Stimulated activated CD8-positive, alpha-beta memory T cell treated with anti-CD3 and anti-CD28 coated beads, Interleukin-4, amount 100 ng/mL, for 4 hours (primary cell): Measurements from ENCODE around the gene WNT9B.

Experiments
- DNase-seq, 2 donors: peaks; one replicate each; pipeline ENCODE4 v3.0.0-alpha.2; 2020; ENCODE audit warnings: low read depth in 2 of 2, low spot score in 1 of 2

WNT9B gene

DNA sequence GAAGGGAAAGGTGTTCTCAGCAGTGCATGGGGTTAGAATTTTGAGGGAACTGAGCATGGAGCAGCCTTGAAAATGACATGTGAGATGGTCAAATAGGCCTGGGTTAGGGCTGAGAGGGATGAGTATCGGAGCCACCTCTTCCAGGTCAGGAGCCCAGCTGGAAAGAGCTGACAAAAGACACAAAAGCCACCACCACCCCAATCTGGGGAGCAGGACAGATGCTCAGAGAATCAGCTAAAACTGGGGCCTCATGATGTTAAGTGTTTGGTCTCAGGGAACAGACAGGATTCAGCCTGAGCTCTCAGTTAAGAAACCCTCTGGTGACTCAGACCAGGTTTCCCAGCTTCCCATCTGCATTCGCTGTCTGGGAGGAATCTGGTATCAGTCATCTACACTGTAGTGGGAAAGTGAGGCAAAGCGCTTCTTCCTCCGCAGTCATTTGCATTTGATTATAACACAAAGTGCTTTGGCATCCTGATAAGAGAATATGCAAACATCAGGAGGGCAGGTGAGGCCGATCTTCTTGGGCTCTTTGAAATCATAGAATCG lies 2.6 kb downstream of the WNT9B start:
- DNase-seq, result no peak

DNA sequence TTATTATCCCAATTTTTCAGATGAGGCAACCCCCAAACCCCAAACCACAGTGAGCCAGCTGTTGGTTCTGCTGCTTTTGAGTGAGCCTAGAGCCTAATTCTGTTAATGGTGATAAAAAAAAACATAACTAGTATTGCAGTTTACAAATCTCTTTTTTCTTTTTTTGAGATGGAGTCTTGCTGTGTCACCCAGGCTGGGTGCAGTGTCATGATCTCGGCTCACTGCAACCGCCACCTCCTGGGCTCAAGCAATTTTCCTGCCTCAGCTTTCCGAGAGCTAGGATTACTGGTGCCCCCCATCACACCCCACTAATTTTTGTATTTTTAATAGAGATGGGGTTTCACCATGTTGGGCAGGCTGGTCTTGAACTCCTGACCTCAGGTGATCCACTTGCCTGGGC lies 3.1 kb downstream of the WNT9B start:
- no peak for DNase-seq

DNA sequence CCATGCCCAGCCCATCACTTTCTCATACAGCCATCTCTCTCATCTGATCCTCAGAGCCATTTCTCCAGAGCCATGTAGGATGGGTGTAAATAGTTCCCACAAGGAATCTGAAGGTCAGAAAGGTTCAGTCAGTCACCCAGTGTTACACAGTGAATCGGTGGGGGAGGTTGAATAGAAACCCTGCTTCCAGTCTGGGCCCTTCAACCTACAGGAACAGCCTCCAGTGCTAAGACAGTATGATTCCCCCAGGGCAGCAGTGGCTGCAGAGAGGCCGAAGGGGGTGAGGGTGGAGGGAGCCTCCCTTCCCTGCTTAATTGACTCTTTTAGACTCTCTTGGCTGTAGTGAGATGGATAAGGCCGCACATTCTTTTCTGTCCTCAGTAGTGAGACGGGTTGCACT lies 3.6 kb downstream of the WNT9B start:
- DNase-seq, result no peak

- no peak for DNase-seq
These were observed 6.2 kb downstream of the WNT9B start for GRCh38 chr17:46857600-46857999.

DNA sequence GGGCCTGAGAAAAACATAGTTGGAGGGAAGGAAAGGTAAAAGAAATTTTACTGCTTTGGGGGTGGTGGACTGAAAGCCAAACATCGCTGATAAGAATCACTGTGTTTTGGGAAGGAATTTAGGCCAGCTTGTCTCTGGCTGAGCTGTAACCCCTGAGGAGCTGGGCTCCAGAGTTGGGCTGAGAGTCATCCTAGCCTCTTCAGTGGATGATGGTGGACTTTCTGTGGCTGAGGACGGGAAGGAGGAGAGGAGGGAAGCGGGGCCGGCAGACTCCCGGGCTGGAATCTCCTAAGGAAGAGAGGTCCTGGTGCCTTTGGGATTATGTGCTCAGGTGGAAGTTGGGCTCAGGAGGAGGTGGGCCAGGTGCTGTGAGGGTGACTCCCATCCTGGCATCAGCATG lies 8.6 kb downstream of the WNT9B start:
- DNase-seq, result no peak

DNA sequence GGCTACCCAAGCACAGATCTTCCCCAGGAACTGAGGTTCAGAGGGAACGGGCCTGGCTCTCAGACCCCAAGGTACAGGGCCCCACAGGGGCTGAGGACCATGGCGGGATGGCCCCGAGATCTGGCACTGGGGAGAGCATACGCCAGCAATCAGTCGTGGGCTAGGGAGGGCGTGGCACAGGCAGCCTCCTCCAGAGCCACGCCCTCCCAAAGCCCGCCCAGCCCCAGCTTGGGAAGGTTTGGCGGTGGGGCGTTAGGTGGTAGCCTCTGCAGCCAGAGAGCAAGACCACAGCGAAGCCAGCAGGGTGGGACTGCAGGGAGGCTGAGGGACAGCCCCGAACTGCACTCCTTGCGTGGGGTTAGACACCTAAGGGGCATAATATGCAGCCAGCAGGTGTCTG lies 11.6 kb downstream of the WNT9B start:
- DNase-seq, result no peak

- DNase-seq, result no peak
These were observed 12.2 kb downstream of the WNT9B start for GRCh38 chr17:46863383-46864121.

- no peak for DNase-seq
These were observed 13.7 kb downstream of the WNT9B start for GRCh38 chr17:46865100-46865499.

GRCh38 chr17:46866325-46866724 lies 14.9 kb downstream of the WNT9B start:
- DNase-seq, result no peak

DNA sequence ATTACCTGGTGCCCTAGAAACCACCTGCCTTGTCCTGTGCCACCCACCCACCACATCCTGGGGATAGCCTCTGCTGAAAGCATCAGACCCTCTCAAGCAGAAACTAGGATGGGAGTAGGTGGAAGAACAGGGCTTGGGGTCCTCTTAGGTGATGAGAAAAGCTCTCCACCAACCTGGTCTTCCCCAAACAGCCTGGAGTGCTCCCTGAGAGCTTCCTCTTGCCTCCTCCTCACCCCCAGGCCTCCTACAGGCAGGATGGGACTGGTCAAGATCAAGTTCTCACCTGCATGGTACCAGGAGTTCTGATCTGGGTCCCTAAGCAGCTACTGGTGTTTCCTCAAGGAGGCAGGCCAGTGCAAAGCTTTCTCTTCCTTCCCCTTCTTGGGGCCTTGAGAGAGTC lies 15.4 kb downstream of the WNT9B start:
- no peak for DNase-seq

- no peak for DNase-seq
These were observed 17.4 kb downstream of the WNT9B start for GRCh38 chr17:46868689-46869187.

DNA sequence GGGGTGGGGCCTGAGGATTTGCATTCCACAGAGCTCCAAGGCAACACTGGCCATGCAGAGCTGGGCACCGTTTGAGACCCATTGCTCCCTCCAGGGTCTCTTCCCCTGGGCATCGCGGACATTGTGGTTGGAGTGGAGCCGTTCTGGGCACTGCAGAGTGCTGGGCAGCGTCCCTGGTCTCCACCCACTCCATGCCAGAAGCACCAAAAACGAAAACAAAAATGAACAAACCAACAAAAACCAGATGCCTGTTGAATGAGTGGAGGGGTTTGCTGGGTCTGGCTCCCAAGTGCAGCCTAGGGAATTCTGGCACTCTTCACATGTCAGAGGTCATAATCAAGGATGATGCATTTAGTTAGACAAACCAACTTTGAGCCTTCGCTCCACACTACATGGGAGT lies 17.9 kb downstream of the WNT9B start:
- DNase-seq, result no peak

- DNase-seq, result no peak
These were observed 18.8 kb downstream of the WNT9B start for GRCh38 chr17:46869975-46870803.

DNA sequence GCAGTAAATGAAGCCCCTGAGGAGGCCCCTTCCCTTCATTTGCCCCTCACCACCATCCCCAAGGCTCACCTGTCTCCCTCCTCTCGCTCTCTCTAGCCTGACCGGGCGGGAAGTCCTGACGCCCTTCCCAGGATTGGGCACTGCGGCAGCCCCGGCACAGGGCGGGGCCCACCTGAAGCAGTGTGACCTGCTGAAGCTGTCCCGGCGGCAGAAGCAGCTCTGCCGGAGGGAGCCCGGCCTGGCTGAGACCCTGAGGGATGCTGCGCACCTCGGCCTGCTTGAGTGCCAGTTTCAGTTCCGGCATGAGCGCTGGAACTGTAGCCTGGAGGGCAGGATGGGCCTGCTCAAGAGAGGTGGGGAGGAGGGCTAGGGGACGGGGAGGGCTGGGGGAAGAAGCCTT lies 21.0 kb downstream of the WNT9B start:
- no peak for DNase-seq

DNA sequence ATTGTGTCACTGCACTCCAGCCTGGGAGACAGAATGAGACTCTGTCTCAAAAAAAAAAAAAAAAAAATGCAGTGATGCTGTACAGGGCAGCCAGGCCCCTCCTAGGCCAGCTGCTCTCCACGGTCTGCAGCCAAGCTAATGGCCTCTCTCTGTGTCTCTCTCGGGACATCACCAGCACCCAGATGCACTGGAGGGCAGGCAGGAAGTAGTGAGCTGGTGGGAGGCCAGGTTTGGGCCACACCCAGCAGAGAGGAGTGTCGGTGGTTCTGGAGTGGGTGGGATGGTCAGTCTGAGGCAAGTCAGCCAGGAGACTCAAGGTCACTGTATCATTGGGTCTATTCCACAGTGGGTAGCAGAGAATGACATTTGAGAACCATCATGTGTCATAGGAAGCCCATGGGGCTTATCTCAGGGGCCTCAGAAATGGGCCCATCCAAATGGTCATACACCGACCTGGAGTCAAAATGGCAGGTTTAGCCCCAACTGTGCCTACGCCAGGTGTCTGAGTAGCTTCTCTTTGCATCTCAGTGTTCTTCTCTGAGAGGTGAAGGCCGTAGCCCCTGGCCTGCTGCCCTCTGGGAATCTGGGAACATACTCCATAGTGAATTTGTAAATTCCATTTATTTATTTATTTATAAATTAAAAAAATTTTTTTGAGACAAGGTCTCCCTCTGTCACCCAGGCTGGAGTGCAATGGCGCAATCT lies 22.7 kb downstream of the WNT9B start:
- DNase-seq, result no peak

- no peak for DNase-seq
These were observed 23.5 kb downstream of the WNT9B start for GRCh38 chr17:46874906-46875305.

DNA sequence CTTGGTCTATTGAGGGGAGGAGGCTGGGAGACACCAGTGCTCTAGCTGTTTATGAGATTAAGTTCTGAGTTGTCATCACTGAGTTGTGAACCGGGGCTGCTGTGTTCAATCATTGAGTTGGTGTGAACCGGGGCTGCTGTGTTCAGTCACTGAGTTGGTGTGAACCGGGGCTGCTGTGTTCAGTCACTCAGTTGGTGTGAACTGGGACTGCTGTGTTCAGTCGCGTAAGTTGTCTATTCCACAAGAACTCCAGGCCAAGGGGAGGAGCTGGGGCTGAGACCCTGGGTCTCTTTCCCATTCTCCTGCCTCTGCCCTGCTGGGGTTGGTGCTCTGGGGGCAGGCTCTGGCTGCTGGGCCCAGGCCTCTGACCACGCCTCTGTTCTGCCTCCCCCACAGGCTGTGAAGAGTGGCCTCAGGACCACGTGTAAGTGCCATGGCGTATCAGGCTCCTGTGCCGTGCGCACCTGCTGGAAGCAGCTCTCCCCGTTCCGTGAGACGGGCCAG lies 24.5 kb downstream of the WNT9B start:
- DNase-seq, result no peak

DNA sequence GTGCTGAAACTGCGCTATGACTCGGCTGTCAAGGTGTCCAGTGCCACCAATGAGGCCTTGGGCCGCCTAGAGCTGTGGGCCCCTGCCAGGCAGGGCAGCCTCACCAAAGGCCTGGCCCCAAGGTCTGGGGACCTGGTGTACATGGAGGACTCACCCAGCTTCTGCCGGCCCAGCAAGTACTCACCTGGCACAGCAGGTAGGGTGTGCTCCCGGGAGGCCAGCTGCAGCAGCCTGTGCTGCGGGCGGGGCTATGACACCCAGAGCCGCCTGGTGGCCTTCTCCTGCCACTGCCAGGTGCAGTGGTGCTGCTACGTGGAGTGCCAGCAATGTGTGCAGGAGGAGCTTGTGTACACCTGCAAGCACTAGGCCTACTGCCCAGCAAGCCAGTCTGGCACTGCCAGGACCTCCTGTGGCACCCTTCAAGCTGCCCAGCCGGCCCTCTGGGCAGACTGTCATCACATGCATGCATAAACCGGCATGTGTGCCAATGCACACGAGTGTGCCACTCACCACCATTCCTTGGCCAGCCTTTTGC lies 25.0 kb downstream of the WNT9B start:
- DNase-seq, result no peak

GRCh38 chr17:46876926-46877325 lies 25.5 kb downstream of the WNT9B start:
- no peak for DNase-seq

GRCh38 chr17:46877466-46877865 lies 26.1 kb downstream of the WNT9B start:
- DNase-seq, result no peak

- no peak for DNase-seq
These were observed 26.7 kb downstream of the WNT9B start for GRCh38 chr17:46878055-46878454.
